Vagina (tissue), 2 donors: Measurements from ENCODE around the gene OPN1LW.

Experiments used
- POLR2A ChIP-seq, 2 donors: fragments of 450-650 bp; IDR thresholded peaks; one replicate each; pipeline ENCODE4 v1.6.1; 2017; ENCODE audit warnings: antibody characterized with exemption in 2 of 2, mild to moderate bottlenecking in 2 of 2, moderate library complexity in 2 of 2
- TF ChIP-seq, protein P1 (sequence below), 3 experiments: fragments of 450-650 bp in 2 of 3; fragments of 200-600 bp in 1 of 3; sonication (generic) in 1 of 3; IDR thresholded peaks; one replicate each; pipeline ENCODE4 v1.5.1; 2017 to 2019; ENCODE audit warnings: antibody characterized with exemption in 3 of 3, mild to moderate bottlenecking in 2 of 3, moderate library complexity in 2 of 3

DNA sequence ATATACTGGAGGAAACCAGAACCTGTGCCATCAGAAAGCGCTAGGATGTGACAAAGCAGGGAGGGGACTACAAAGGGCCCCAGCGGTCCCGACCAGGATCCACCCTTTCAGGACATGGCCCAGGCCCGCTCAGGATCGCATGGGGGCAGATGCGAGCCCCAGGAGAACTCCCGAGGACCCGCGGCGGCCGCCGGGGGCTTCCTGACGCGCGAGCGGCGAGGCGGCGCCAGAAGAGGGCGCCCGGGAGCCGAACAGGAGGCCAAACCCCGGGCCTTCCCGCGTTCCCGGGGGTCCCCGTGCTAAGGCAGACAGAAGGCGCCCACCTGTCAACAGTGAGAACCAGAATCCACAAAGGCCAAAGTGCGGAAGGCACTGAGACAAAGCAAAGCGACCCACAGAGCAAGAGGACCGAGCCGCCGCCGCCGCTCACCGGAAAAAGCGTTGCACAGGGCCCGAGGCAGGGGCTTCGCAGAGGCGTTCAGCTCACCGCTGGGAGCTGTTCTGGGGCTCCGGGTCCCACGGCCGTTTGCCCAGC lies 7.3 kb upstream of the OPN1LW start:
- TF ChIP-seq, protein P1, sequence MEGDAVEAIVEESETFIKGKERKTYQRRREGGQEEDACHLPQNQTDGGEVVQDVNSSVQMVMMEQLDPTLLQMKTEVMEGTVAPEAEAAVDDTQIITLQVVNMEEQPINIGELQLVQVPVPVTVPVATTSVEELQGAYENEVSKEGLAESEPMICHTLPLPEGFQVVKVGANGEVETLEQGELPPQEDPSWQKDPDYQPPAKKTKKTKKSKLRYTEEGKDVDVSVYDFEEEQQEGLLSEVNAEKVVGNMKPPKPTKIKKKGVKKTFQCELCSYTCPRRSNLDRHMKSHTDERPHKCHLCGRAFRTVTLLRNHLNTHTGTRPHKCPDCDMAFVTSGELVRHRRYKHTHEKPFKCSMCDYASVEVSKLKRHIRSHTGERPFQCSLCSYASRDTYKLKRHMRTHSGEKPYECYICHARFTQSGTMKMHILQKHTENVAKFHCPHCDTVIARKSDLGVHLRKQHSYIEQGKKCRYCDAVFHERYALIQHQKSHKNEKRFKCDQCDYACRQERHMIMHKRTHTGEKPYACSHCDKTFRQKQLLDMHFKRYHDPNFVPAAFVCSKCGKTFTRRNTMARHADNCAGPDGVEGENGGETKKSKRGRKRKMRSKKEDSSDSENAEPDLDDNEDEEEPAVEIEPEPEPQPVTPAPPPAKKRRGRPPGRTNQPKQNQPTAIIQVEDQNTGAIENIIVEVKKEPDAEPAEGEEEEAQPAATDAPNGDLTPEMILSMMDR (IDR thresholded peaks at IDR 0.05) = peak; percentile 32 to 67 (median 58)
- no peak for TF ChIP-seq POLR2A (IDR thresholded peaks at IDR 0.05)
